HG03060 (cell line): ENCODE results near the gene KRT81.
"Not testable (repeated sequence)": the region's sequence is repeated elsewhere in the genome, so short reads cannot be mapped to it uniquely, and the experiment has no call there.

ENCODE experiments used
- ATAC-seq: cut with Tn5 transposase; IDR thresholded peaks from one replicate; pipeline ENCODE4 v1.9.1; 2021; ENCODE audit warnings: low read depth, moderate number of reproducible peaks; ENCODE audit not compliant: unreplicated experiment

The KRT81 gene

GRCh38 chr12:52300796-52301691 lies 9.7 kb upstream of the KRT81 start:
- ATAC-seq, result no peak

GRCh38 chr12:52298677-52299190 lies 7.4 kb upstream of the KRT81 start:
- no peak for ATAC-seq

DNA sequence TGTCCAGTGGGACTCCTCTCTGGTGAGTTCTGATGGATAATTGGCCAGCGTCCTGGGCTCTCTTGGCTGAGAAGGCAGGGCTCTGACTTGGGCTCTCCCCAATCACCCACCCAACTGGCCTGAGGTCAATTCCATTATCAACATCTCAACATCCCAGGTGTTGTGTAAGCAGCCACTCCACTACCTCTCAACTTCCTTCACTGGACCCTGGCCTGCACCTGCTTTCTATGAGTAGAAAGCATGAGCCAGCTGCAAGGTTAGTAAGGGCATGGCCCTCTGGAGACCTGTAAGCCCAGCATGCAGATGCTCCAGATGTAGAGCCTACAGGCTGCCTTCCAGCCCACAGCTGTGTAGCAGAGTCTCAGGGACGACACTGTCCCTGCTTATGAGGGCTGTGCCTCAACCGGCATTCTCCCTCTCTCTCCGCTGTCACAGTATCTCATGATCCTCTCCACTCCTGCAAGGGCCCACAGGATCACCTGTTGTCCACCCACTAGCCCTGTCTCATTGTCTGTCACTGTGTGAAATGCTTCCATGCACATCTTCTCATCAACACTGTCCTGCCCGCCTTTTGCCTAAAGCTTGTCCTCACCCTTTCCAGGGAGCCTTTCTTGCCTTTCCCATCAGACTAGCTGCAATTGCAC lies 5.4 kb upstream of the KRT81 start:
- ATAC-seq, result no peak

- no peak for ATAC-seq
Measured at GRCh38 chr12:52295663-52296062, 4.3 kb upstream of the KRT81 start.

DNA sequence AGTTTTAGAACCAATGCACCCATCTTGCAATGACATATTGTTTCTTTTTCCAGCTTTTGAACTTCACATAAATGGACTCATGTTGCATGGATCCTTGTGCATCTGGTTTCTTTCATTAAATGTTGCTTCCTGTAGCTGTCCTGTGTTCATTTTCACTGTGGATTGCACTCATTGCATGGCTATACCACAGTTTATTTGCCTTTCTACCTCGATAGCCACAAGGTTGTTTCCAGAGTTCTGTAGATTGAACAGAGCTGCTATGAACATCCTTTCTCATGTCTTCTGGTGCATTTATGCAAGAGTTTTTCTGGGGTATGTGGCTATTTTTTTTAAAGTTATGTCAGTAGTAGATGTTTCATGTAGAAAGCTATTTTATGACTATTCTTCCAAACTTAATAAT lies 3.5 kb upstream of the KRT81 start:
- no peak for ATAC-seq

- no peak for ATAC-seq
Measured at GRCh38 chr12:52293926-52294325, 2.6 kb upstream of the KRT81 start.

- not testable (repeated sequence) for ATAC-seq
Measured at GRCh38 chr12:52290483-52291134, 725 bp downstream of the KRT81 start.

DNA sequence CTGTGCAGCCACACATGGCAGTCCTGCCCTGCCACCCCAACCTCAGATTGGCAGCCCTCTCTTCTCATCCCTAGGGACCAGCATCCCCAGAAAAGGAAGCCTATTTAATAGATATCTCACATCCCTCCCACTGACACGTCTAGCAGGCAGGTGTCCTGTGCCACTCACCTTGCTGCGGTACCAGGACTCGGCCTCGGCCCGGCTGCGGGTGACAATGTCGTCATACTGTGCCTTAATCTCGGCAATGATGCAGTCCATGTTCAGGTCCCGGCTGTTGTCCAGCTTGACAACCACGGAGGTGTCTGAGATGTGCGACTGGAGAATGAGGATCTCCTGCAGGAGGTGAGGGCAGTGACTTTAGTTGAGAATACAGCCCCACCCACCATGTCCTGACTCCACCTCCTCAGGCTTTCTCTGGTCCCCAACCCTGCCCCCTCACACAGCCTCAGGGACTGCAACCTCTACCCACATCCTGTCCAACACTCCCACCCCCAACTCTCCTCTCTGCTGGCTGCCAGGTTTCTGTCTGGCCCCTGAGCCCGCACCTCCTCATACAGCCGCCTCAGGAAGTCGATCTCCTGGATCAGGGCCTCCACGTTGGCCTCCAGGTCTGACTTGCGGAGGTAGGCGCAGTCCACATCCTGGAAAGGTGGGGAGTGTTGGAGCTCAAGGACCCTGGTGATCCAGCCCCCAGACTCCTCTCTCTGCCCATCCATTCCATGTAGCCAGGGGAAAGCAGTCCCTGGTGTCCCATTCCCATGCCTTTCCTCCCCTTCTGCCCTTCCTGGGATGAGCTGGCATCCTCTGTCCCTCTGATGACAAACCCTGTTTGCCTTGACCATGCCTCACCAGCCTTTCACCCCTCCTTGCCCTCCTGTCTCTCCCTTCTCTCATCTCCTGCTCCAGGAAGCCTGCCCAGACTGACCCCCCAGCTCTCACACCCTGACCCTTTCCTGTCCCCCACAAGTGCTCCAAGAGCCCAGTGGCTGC lies 3.2 kb downstream of the KRT81 start:
- not testable (repeated sequence) for ATAC-seq

GRCh38 chr12:52286857-52287785 lies 4.2 kb downstream of the KRT81 start:
- ATAC-seq, result not testable (repeated sequence)

- ATAC-seq, result no peak
Measured at GRCh38 chr12:52285851-52286530, 5.3 kb downstream of the KRT81 start.

DNA sequence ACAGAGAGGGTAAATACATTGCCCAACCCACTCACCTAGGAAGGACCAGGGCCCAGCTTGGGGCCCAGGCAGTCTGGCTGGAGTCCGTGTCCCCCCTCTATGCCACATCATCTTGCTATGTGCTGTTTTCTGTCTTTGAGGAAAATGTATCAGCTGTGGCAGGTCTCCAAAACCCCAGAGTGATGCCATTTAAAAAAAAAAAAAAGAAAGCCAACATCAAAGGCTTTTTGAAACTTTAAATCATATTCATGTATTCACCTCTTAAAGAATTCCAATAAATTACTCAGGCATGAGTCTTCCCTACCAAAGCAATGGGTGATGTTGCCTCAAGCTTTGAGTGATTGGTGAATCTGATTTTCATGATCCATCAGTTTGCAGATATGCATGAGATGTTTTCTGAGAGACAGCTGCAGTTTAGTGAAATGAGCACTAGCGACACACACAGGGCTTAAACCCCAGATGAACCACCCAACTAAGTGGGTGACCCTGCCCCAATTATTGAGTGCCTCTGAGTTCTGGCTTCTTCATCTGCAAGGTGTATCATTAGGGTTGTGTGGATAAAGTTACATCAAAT lies 6.1 kb downstream of the KRT81 start:
- no peak for ATAC-seq

DNA sequence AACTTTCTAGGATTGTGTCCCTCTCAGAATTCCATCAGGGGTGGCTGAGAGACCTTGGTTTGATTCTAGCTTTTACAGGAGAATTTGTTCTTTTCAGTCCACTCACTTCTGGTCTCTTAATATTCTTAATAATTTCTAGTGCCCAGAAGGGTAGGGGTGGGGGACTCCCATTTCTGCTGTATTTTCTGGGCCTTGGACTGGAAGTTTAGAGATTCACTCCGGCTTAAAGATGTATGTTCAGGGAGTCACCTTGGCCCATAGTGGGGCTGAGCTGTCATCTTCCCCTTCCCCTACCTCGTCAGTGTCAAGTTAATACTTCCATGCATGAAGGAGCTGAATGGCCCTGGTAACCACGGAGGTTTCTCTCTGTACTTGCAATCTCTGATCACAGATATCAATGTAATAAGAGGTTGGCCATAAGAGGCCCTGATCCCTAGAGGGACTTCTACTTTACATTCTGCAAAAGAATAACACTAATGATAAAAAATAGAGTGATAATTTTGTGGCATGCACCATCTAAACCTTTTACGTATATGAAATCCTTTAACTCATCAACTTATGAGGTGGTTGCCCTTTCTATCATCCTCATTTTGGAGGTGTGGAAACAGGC lies 6.7 kb downstream of the KRT81 start:
- ATAC-seq, result no peak

DNA sequence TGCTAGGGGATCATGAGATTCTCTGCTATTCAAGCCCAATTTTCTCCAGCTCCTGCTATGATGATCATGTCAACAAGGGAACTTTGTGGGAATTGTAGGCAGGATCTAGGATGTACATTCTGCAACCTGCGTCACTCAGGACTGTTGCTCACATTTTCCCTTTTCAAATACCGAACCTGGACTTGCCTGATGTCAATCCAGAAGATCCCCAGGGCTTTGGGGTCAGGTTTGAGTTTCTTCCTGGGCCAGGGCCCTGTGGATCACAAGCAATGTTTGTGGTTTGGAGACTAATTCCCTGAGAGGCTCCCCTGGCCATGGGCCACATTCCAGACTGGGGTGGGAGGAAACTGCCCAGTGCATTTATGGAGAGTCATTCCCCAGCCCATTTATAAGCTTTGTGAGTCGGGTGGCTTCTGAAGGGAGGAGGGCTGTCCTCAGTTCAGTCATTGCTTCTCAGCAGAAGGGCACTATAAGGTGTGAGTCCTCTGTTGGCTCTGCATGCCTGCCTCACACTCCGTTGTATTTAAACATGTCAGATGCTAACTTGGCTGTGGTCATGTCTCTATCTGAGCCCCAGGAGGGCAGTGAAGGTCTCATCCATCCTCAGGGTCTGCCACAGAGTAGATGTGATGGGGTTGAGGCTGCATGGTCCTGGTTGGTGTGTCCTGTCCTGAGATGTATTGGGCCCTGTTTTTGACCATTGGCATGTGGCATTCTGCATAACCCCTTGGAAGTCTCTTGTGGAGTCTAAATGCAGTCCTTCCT lies 10.4 kb downstream of the KRT81 start:
- ATAC-seq, result no peak

GRCh38 chr12:52280319-52280795 lies 11.0 kb downstream of the KRT81 start:
- ATAC-seq, result no peak

GRCh38 chr12:52279422-52280318 lies 11.7 kb downstream of the KRT81 start:
- no peak for ATAC-seq
